OCI-LY7 (cell line): ENCODE data around the gene HMG20B. TPM values are rescaled to one million over a fixed set of nuclear protein-coding genes. Genes with fewer than 3 reads are reported as not detected.
"Not testable (repeated sequence)": the region's sequence is repeated elsewhere in the genome, so short reads cannot be mapped to it uniquely, and the experiment has no call there.

Source experiments
- BruUV-seq: library from RNA; stranded (reverse); fragments of 400-500 nt; replicated peaks from 2 replicates; lab custom pipeline; 2021; lab: Mats Ljungman, UMichigan
- CTCF ChIA-PET: fragments of 300-600 bp; sonication (Branson Sonifier 250); formaldehyde crosslinking; loops from one replicate; lab custom pipeline; 2022; ENCODE audit warnings: antibody characterized with exemption; ENCODE audit not compliant: unreplicated experiment; lab: Charles Lee
- POLR2A ChIA-PET: fragments of 300-600 bp; sonication (Branson Sonifier 250); formaldehyde crosslinking; loops from one replicate; lab custom pipeline; 2022; ENCODE audit warnings: antibody characterized with exemption; lab: Charles Lee
- DNase-seq: peaks from one replicate; pipeline ENCODE4 v3.0.0-alpha.2; 2015; ENCODE audit warnings: low spot score
- H2AFZ ChIP-seq: fragments of 200-600 bp; sonication (generic), shearing (Covaris generic); 2 replicates; pipeline ENCODE4 v1.6.1; 2014; ENCODE audit warnings: mild to moderate bottlenecking, antibody characterized with exemption, low read length, moderate library complexity
- H3K27ac ChIP-seq: fragments of 200-600 bp; sonication (generic); 2 replicates; pipeline ENCODE4 v1.5.1; 2014; ENCODE audit warnings: mixed run types, low read depth, mild to moderate bottlenecking, moderate library complexity, low read length, inconsistent platforms; ENCODE audit not compliant: poor library complexity, severe bottlenecking
- H3K36me3 ChIP-seq: fragments of 200-600 bp; sonication (generic); 2 replicates; pipeline ENCODE4 v1.6.1; 2014; ENCODE audit warnings: mild to moderate bottlenecking, antibody characterized with exemption, low read length, moderate library complexity, mixed read lengths; ENCODE audit not compliant: insufficient read depth
- H3K4me1 ChIP-seq: fragments of 200-600 bp; sonication (generic); 2 replicates; pipeline ENCODE4 v1.5.1; 2014; ENCODE audit warnings: mild to moderate bottlenecking, low read length; ENCODE audit not compliant: insufficient read depth, poor library complexity, severe bottlenecking
- H3K4me2 ChIP-seq: fragments of 200-600 bp; sonication (generic); 2 replicates; pipeline ENCODE4 v1.6.1; 2014; ENCODE audit warnings: mild to moderate bottlenecking, low read length
- H3K4me3 ChIP-seq: fragments of 200-600 bp; sonication (generic); 2 replicates; pipeline ENCODE4 v1.5.1; 2014; ENCODE audit warnings: mild to moderate bottlenecking, low read depth, low read length; ENCODE audit not compliant: poor library complexity, severe bottlenecking
- H3K79me2 ChIP-seq: fragments of 200-600 bp; sonication (generic); 2 replicates; pipeline ENCODE4 v1.6.1; 2016; ENCODE audit warnings: low read depth, mild to moderate bottlenecking, low read length, moderate library complexity, mixed read lengths; ENCODE audit not compliant: insufficient read depth
- H3K9me2 ChIP-seq: fragments of 200-600 bp; sonication (generic); 2 replicates; pipeline ENCODE4 v1.6.1; 2016; ENCODE audit warnings: mild to moderate bottlenecking, low read length, mixed read lengths; ENCODE audit not compliant: insufficient read depth
- H3K9me3 ChIP-seq: fragments of 200-600 bp; sonication (generic); 2 replicates; pipeline ENCODE4 v1.6.1; 2014; ENCODE audit warnings: mild to moderate bottlenecking, mixed run types, low read length, mixed read lengths
- H4K20me1 ChIP-seq: fragments of 200-600 bp; sonication (generic); 2 replicates; pipeline ENCODE4 v1.6.1; 2014; ENCODE audit warnings: mild to moderate bottlenecking, antibody characterized with exemption, low read length, moderate library complexity, mixed read lengths; ENCODE audit not compliant: insufficient read depth
- CTCF ChIP-seq: fragments of 200-600 bp; sonication (generic); conservative IDR thresholded peaks from 2 replicates; pipeline ENCODE4 v1.5.1; 2014; ENCODE audit warnings: mild to moderate bottlenecking, antibody characterized with exemption, low read length, moderate library complexity, mixed read lengths
- EZH2phosphoT487 ChIP-seq: fragments of 200-600 bp; sonication (generic); IDR thresholded peaks from 2 replicates; pipeline ENCODE4 v1.6.1; 2018; ENCODE audit warnings: low read depth, borderline replicate concordance, mild to moderate bottlenecking, mixed run types, antibody characterized with exemption, low read length, moderate library complexity, mixed read lengths
- intact Hi-C: fragments of 100-400 bp; cut with micrococcal nuclease; formaldehyde crosslinking; loops from one replicate; pipeline ENCODE4 v1.10.0; 2022; ENCODE audit not compliant: unreplicated experiment
- total RNA-seq, 2 experiments: library from RNA; depleted of rRNA in 1 of 2; stranded (reverse); fragments of >200 nt in 1 of 2; shearing (Covaris generic) in 1 of 2; gene quantifications; 2 replicates each; pipeline ENCODE4 v1.2.3, GENCODE V29; 2014 to 2022

Gene HMG20B
- total RNA-seq, 2 experiments from 2014 or later = 91.0 to 119 TPM

GRCh38 chr19:3565139-3565538 lies 7.6 kb upstream of the HMG20B start:
- intact Hi-C loops = no loop called here
- no peaks in the 10 kb centered on the region for H3K9me2 ChIP-seq
- no peaks in the 10 kb centered on the region for H3K9me3 ChIP-seq
- H2AFZ ChIP-seq = no peak overlapping the region
- H3K36me3 ChIP-seq = no peaks in the 10 kb centered on the region
- no peak overlapping the region for H3K27ac ChIP-seq
- ChIA-PET CTCF (interaction anchor here (0.7 kb wide), 1 partner anchor 689 kb away, joined by 3 read pairs; no protein-coding TSS in a partner anchor), POLR2A (no interaction called here)
- no peak for DNase-seq
- no peaks in the 10 kb centered on the region for H4K20me1 ChIP-seq
- H3K4me2 ChIP-seq = no peak overlapping the region
- TF ChIP-seq CTCF (no peak), EZH2phosphoT487 (no peak)
- H3K4me1 ChIP-seq = peaks cover 12% of the 10 kb centered on the region
- no peak overlapping the region for H3K4me3 ChIP-seq
- BruUV-seq = no TSS peak
- no peaks in the 10 kb centered on the region for H3K79me2 ChIP-seq

- H2AFZ ChIP-seq, H3K9me3 ChIP-seq, H3K4me1 ChIP-seq, H3K9me2 ChIP-seq, H3K4me2 ChIP-seq, H3K36me3 ChIP-seq, H4K20me1 ChIP-seq, H3K79me2 ChIP-seq, H3K4me3 ChIP-seq, DNase-seq, CTCF ChIA-PET, H3K27ac ChIP-seq, BruUV-seq: not testable (repeated sequence)
- POLR2A ChIA-PET = interaction anchor here (0.6 kb wide), 1 partner anchor 16 kb away, joined by 4 read pairs; no protein-coding TSS in a partner anchor
- intact Hi-C loops = loop anchor here (5.0 kb wide), 1 partner anchor 63 kb away; the partner anchor contains the start of gene FZR1
Measured at GRCh38 chr19:3570042-3570441, 2.7 kb upstream of the HMG20B start.

- H3K4me1 ChIP-seq = peaks cover 6% of the 10 kb centered on the region
- no peak overlapping the region for H3K4me2 ChIP-seq
- peaks cover 14% of the 10 kb centered on the region; the same call in 1 of the 2 replicates for H3K36me3 ChIP-seq
- no peaks in the 10 kb centered on the region for H3K9me2 ChIP-seq
- no peak overlapping the region for H3K27ac ChIP-seq
- no peaks in the 10 kb centered on the region for H3K9me3 ChIP-seq
- no peak overlapping the region for H3K4me3 ChIP-seq
- CTCF ChIA-PET = no interaction called here
- no peak overlapping the region for H2AFZ ChIP-seq
- H3K79me2 ChIP-seq = peaks cover 5% of the 10 kb centered on the region; the same call in 1 of the 2 replicates
- BruUV-seq = no TSS peak
- no peak for DNase-seq
- intact Hi-C loops = loop anchor here (5.0 kb wide), 1 partner anchor 63 kb away; the partner anchor contains the start of gene FZR1
- H4K20me1 ChIP-seq = no peaks in the 10 kb centered on the region
- no peak for TF ChIP-seq CTCF
- no peak for TF ChIP-seq EZH2phosphoT487
- POLR2A ChIA-PET = no interaction called here
Measured at GRCh38 chr19:3570606-3571011, 2.1 kb upstream of the HMG20B start.
